Measurements from ENCODE around the gene IL15RA. TPM values are rescaled to one million over a fixed set of nuclear protein-coding genes. Genes with fewer than 3 reads are reported as not detected.

IL15RA gene
- total RNA-seq, 1 donor from 2014 or later: 3.1 TPM

DNA sequence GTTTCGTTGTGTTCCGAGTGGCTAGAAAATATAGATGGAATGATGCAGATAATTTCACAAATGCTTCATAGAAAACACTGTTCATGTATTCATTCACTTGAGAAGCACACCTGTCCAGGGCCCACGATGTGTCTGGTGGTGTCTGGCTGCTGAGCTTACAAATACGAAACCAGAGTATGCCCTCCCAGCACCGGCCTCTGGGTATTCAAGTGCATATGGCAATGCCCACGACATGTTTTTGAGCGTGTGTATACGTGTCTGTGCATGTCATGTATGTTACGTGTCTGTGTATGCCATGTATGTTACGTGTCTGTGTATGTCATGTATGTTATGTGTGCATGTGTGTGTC is 47.0 kb upstream of the IL15RA start:
- Histone ChIP-seq H3K9ac (ENCODE audit: low read length) (no peak overlapping the region), H3K9me3 (ENCODE audit: insufficient read depth, low read depth, low read length) (no peaks in the 10 kb centered on the region), H3K27ac (ENCODE audit: low read depth, low read length) (no peak overlapping the region), H2AFZ (ENCODE audit: low read depth, low read length) (no peak overlapping the region), H3K36me3 (ENCODE audit: insufficient read depth, low read length) (no peaks in the 10 kb centered on the region), H3K79me2 (ENCODE audit: insufficient read depth, low read length) (no peaks in the 10 kb centered on the region), H3K27me3 (ENCODE audit: insufficient read depth, low read length) (no peaks in the 10 kb centered on the region), H3K4me2 (ENCODE audit: low read length) (no peak overlapping the region), H4K20me1 (ENCODE audit: insufficient read depth, low read length) (no peaks in the 10 kb centered on the region), H3K4me3 (ENCODE audit: insufficient read depth, low read depth, low read length) (no peak overlapping the region), H3K4me1 (ENCODE audit: insufficient read depth, low read length) (no peaks in the 10 kb centered on the region)
- no peak overlapping the region for H3K4me3 Mint-ChIP-seq (ENCODE audit: unreplicated experiment)
- no peaks in the 10 kb centered on the region for H3K36me3 Mint-ChIP-seq (ENCODE audit: low read depth, unreplicated experiment)
- no peaks in the 10 kb centered on the region for H3K4me1 Mint-ChIP-seq (ENCODE audit: low read depth, unreplicated experiment)
- H3K9me3 Mint-ChIP-seq (ENCODE audit: unreplicated experiment): peaks cover 5% of the 10 kb centered on the region
- H3K27ac Mint-ChIP-seq (ENCODE audit: unreplicated experiment): no peak overlapping the region
- TF ChIP-seq, protein P1, sequence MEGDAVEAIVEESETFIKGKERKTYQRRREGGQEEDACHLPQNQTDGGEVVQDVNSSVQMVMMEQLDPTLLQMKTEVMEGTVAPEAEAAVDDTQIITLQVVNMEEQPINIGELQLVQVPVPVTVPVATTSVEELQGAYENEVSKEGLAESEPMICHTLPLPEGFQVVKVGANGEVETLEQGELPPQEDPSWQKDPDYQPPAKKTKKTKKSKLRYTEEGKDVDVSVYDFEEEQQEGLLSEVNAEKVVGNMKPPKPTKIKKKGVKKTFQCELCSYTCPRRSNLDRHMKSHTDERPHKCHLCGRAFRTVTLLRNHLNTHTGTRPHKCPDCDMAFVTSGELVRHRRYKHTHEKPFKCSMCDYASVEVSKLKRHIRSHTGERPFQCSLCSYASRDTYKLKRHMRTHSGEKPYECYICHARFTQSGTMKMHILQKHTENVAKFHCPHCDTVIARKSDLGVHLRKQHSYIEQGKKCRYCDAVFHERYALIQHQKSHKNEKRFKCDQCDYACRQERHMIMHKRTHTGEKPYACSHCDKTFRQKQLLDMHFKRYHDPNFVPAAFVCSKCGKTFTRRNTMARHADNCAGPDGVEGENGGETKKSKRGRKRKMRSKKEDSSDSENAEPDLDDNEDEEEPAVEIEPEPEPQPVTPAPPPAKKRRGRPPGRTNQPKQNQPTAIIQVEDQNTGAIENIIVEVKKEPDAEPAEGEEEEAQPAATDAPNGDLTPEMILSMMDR (IDR thresholded peaks at IDR 0.05; ENCODE audit: insufficient read depth, low read depth, low read length): no peak
- TF ChIP-seq EZH2 (IDR thresholded peaks at IDR 0.05; ENCODE audit: insufficient read depth, low read length): no peak
- peaks cover 21% of the 10 kb centered on the region for H3K27me3 Mint-ChIP-seq (ENCODE audit: low read depth, unreplicated experiment)
- DNase-seq (ENCODE audit: low read depth) (no peak), FAIRE-seq (no peak)

DNA sequence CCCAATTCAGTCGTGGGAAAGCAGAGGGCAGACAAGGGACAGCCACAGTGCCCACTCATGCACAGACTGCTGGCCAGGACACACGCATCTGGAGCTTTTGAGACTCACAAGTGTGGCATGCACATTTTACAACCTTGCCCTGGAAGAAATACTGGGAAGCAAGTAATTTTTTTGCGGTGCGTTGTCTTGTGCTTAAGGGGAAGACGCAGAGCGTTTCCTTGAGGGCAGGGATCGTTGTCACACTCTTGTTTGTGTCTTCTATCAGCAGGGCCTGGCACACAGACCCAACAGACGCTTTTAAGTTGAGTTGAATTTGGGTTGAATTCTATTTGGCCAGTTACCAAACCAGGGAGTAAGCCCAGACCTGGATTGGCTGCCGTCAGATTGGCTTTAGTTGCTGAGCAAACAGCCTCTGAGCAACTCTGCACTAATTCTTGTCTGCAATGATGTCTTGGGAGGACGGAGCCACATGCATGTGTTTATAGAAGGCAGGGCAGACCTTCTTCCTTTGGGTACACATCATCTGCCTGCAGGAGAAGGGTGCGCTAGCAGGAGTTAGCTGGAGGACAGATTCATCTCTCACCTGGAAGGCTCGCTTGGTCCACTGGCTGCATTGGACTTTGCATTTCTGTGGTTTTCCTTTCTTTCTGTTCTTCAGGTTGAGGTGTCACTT is 46.5 kb upstream of the IL15RA start:
- no peak overlapping the region for H3K4me2 ChIP-seq (ENCODE audit: low read length)
- Mint-ChIP-seq H3K9me3 (ENCODE audit: unreplicated experiment) (peaks cover 5% of the 10 kb centered on the region), H3K36me3 (ENCODE audit: low read depth, unreplicated experiment) (no peaks in the 10 kb centered on the region), H3K4me1 (ENCODE audit: low read depth, unreplicated experiment) (no peaks in the 10 kb centered on the region), H3K27ac (ENCODE audit: unreplicated experiment) (no peak overlapping the region), H3K4me3 (ENCODE audit: unreplicated experiment) (no peak overlapping the region), H3K27me3 (ENCODE audit: low read depth, unreplicated experiment) (peaks cover 21% of the 10 kb centered on the region)
- H3K4me1 ChIP-seq (ENCODE audit: insufficient read depth, low read length): no peaks in the 10 kb centered on the region
- no peak overlapping the region for H3K4me3 ChIP-seq (ENCODE audit: insufficient read depth, low read depth, low read length)
- no peaks in the 10 kb centered on the region for H4K20me1 ChIP-seq (ENCODE audit: insufficient read depth, low read length)
- no peak for DNase-seq (ENCODE audit: low read depth)
- no peak overlapping the region for H3K27ac ChIP-seq (ENCODE audit: low read depth, low read length)
- H2AFZ ChIP-seq (ENCODE audit: low read depth, low read length): no peak overlapping the region
- no peaks in the 10 kb centered on the region for H3K36me3 ChIP-seq (ENCODE audit: insufficient read depth, low read length)
- H3K9me3 ChIP-seq (ENCODE audit: insufficient read depth, low read depth, low read length): no peaks in the 10 kb centered on the region
- TF ChIP-seq EZH2 (IDR thresholded peaks at IDR 0.05; ENCODE audit: insufficient read depth, low read length): no peak
- TF ChIP-seq, protein P1 (IDR thresholded peaks at IDR 0.05; ENCODE audit: insufficient read depth, low read depth, low read length): no peak
- no peak overlapping the region for H3K9ac ChIP-seq (ENCODE audit: low read length)
- no peak for FAIRE-seq
- no peaks in the 10 kb centered on the region for H3K79me2 ChIP-seq (ENCODE audit: insufficient read depth, low read length)
- no peaks in the 10 kb centered on the region for H3K27me3 ChIP-seq (ENCODE audit: insufficient read depth, low read length)

DNA sequence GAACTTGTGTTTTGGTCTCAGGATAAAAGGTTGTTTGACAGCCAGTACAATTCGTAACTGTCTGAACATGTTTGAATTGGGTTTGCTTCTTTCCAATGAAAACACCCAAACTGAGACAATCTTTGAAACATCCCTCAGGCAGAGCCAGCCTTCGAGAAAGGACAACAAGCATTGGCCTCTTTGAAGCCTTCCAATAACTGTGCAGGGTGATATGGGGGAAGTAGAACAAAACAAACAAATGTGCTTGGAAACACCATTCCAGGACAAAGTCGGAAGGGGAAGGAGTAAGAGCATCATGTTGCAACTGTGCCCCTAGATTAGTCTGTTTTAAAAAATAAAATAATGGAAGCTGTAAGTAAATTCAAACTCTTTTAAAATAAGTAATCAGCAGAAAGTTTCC is 45.3 kb upstream of the IL15RA start:
- peaks cover 5% of the 10 kb centered on the region for H3K9me3 Mint-ChIP-seq (ENCODE audit: unreplicated experiment)
- H3K79me2 ChIP-seq (ENCODE audit: insufficient read depth, low read length): no peaks in the 10 kb centered on the region
- H3K4me3 ChIP-seq (ENCODE audit: insufficient read depth, low read depth, low read length): no peak overlapping the region
- peaks cover 3% of the 10 kb centered on the region for H3K27me3 ChIP-seq (ENCODE audit: insufficient read depth, low read length)
- H3K4me1 ChIP-seq (ENCODE audit: insufficient read depth, low read length): no peaks in the 10 kb centered on the region
- no peak overlapping the region for H3K27ac ChIP-seq (ENCODE audit: low read depth, low read length)
- FAIRE-seq (no peak), DNase-seq (ENCODE audit: low read depth) (no peak)
- no peak for TF ChIP-seq EZH2 (IDR thresholded peaks at IDR 0.05; ENCODE audit: insufficient read depth, low read length)
- TF ChIP-seq, protein P1 (IDR thresholded peaks at IDR 0.05; ENCODE audit: insufficient read depth, low read depth, low read length): no peak
- H2AFZ ChIP-seq (ENCODE audit: low read depth, low read length): no peak overlapping the region
- no peaks in the 10 kb centered on the region for H4K20me1 ChIP-seq (ENCODE audit: insufficient read depth, low read length)
- H3K36me3 ChIP-seq (ENCODE audit: insufficient read depth, low read length): no peaks in the 10 kb centered on the region
- no peaks in the 10 kb centered on the region for H3K4me1 Mint-ChIP-seq (ENCODE audit: low read depth, unreplicated experiment)
- H3K27me3 Mint-ChIP-seq (ENCODE audit: low read depth, unreplicated experiment): peaks cover 21% of the 10 kb centered on the region
- no peak overlapping the region for H3K27ac Mint-ChIP-seq (ENCODE audit: unreplicated experiment)
- no peak overlapping the region for H3K9ac ChIP-seq (ENCODE audit: low read length)
- no peak overlapping the region for H3K4me3 Mint-ChIP-seq (ENCODE audit: unreplicated experiment)
- H3K9me3 ChIP-seq (ENCODE audit: insufficient read depth, low read depth, low read length): no peaks in the 10 kb centered on the region
- no peaks in the 10 kb centered on the region for H3K36me3 Mint-ChIP-seq (ENCODE audit: low read depth, unreplicated experiment)
- no peak overlapping the region for H3K4me2 ChIP-seq (ENCODE audit: low read length)
